HG03060 (cell line): ENCODE results near the gene FRMD5.

ENCODE experiments used
- ATAC-seq: cut with Tn5 transposase; IDR thresholded peaks from one replicate; pipeline ENCODE4 v1.9.1; 2021; ENCODE audit warnings: low read depth, moderate number of reproducible peaks; ENCODE audit not compliant: unreplicated experiment

Gene FRMD5

GRCh38 chr15:43939070-43939469, 256.0 kb downstream of the FRMD5 start:
- ATAC-seq: no peak

- no peak for ATAC-seq
Measured at GRCh38 chr15:43934480-43934879, 260.6 kb downstream of the FRMD5 start.

- ATAC-seq: no peak
Measured at GRCh38 chr15:43932907-43933306, 262.2 kb downstream of the FRMD5 start.

GRCh38 chr15:43931790-43932435, 263.2 kb downstream of the FRMD5 start:
- ATAC-seq: no peak

- ATAC-seq: no peak
Measured at GRCh38 chr15:43931119-43931518, 264.0 kb downstream of the FRMD5 start.

GRCh38 chr15:43930556-43930955, 264.5 kb downstream of the FRMD5 start:
- no peak for ATAC-seq

- no peak for ATAC-seq
Measured at GRCh38 chr15:43930079-43930478, 265.0 kb downstream of the FRMD5 start.

- no peak for ATAC-seq
Measured at GRCh38 chr15:43928152-43928551, 266.9 kb downstream of the FRMD5 start.

GRCh38 chr15:43927203-43927602, 267.9 kb downstream of the FRMD5 start:
- ATAC-seq: no peak

GRCh38 chr15:43923553-43923952, 271.5 kb downstream of the FRMD5 start:
- ATAC-seq: no peak

- ATAC-seq: no peak
Measured at GRCh38 chr15:43922021-43922420, 273.1 kb downstream of the FRMD5 start.

- ATAC-seq: no peak
Measured at GRCh38 chr15:43920815-43921214, 274.3 kb downstream of the FRMD5 start.

GRCh38 chr15:43920254-43920600, 274.8 kb downstream of the FRMD5 start:
- ATAC-seq: no peak

- no peak for ATAC-seq
Measured at GRCh38 chr15:43919540-43920253, 275.4 kb downstream of the FRMD5 start.

- no peak for ATAC-seq
Measured at GRCh38 chr15:43918717-43919116, 276.4 kb downstream of the FRMD5 start.

GRCh38 chr15:43916326-43916660, 278.8 kb downstream of the FRMD5 start:
- no peak for ATAC-seq

GRCh38 chr15:43915631-43916325, 279.3 kb downstream of the FRMD5 start:
- ATAC-seq: no peak

- no peak for ATAC-seq
Measured at GRCh38 chr15:43913941-43914340, 281.1 kb downstream of the FRMD5 start.

GRCh38 chr15:43913026-43913780, 281.9 kb downstream of the FRMD5 start:
- ATAC-seq: no peak

GRCh38 chr15:43912208-43912607, 282.9 kb downstream of the FRMD5 start:
- no peak for ATAC-seq

GRCh38 chr15:43911235-43911781, 283.8 kb downstream of the FRMD5 start:
- ATAC-seq: no peak
